Activated naive CD8-positive, alpha-beta T cell treated with anti-CD3 and anti-CD28 coated beads, Interleukin-2, amount 10 ng/mL, durations not matched to agents 7 days and 5 days (primary cell): ENCODE measurements around the gene BMERB1. TPM values are rescaled to one million over a fixed set of nuclear protein-coding genes. Genes with fewer than 3 reads are reported as not detected.
"Not testable (repeated sequence)": the region's sequence is repeated elsewhere in the genome, so short reads cannot be mapped to it uniquely, and the experiment has no call there.

Source experiments
- ATAC-seq: fragments of 150-1000 bp; cut with Tn5 transposase; one replicate; pipeline ENCODE4 v1.10.0; 2021; ENCODE audit warnings: low read depth, moderate library complexity
- POLR2A ChIA-PET: fragments of 350-600 bp; sonication (Branson Sonifier 250); formaldehyde crosslinking; loops from one replicate; lab custom pipeline; 2021; ENCODE audit warnings: antibody characterized with exemption; lab: Charles Lee
- DNase-seq: peaks from one replicate; pipeline ENCODE4 v3.0.0; 2021
- H3K27ac Mint-ChIP-seq: one replicate; pipeline ENCODE4 v1.8.0; 2022; ENCODE audit warnings: mild to moderate bottlenecking, mixed read lengths
- H3K27me3 Mint-ChIP-seq: one replicate; pipeline ENCODE4 v1.8.0; 2022; ENCODE audit warnings: mild to moderate bottlenecking, moderate library complexity, mixed read lengths
- H3K36me3 Mint-ChIP-seq: one replicate; pipeline ENCODE4 v1.8.0; 2021; ENCODE audit warnings: mild to moderate bottlenecking, mixed read lengths
- H3K4me1 Mint-ChIP-seq: one replicate; pipeline ENCODE4 v1.8.0; 2021; ENCODE audit warnings: mixed read lengths
- H3K4me3 Mint-ChIP-seq: one replicate; pipeline ENCODE4 v1.8.0; 2022; ENCODE audit warnings: mild to moderate bottlenecking, moderate library complexity, mixed read lengths
- H3K9me3 Mint-ChIP-seq: one replicate; pipeline ENCODE4 v1.8.0; 2021; ENCODE audit warnings: mixed read lengths
- total RNA-seq, 2 experiments: library from RNA; stranded (reverse); gene quantifications; one replicate each; pipeline ENCODE4 v1.2.3, GENCODE V29; 2021

The BMERB1 gene
- total RNA-seq, 2 experiments from 2014 or later = 3.7 to 4.1 TPM

- no peak overlapping the region for H3K27ac Mint-ChIP-seq
- POLR2A ChIA-PET = no interaction called here
- no peak overlapping the region for H3K4me3 Mint-ChIP-seq
- H3K36me3 Mint-ChIP-seq = peaks cover 45% of the 10 kb centered on the region
- peaks cover 5% of the 10 kb centered on the region for H3K4me1 Mint-ChIP-seq
- H3K27me3 Mint-ChIP-seq = no peaks in the 10 kb centered on the region
- no peaks in the 10 kb centered on the region for H3K9me3 Mint-ChIP-seq
- DNase-seq = no peak
- no peak for ATAC-seq
Observed at GRCh38 chr16:15598648-15599190, 164.3 kb downstream of the BMERB1 start.

- POLR2A ChIA-PET = no interaction called here
- ATAC-seq (no peak), DNase-seq (no peak)
- Mint-ChIP-seq H3K36me3 (peaks cover 46% of the 10 kb centered on the region), H3K27ac (no peak overlapping the region), H3K4me1 (peaks cover 5% of the 10 kb centered on the region), H3K4me3 (no peak overlapping the region), H3K9me3 (no peaks in the 10 kb centered on the region), H3K27me3 (no peaks in the 10 kb centered on the region)
Observed at GRCh38 chr16:15599303-15600070, 165.1 kb downstream of the BMERB1 start.

DNA sequence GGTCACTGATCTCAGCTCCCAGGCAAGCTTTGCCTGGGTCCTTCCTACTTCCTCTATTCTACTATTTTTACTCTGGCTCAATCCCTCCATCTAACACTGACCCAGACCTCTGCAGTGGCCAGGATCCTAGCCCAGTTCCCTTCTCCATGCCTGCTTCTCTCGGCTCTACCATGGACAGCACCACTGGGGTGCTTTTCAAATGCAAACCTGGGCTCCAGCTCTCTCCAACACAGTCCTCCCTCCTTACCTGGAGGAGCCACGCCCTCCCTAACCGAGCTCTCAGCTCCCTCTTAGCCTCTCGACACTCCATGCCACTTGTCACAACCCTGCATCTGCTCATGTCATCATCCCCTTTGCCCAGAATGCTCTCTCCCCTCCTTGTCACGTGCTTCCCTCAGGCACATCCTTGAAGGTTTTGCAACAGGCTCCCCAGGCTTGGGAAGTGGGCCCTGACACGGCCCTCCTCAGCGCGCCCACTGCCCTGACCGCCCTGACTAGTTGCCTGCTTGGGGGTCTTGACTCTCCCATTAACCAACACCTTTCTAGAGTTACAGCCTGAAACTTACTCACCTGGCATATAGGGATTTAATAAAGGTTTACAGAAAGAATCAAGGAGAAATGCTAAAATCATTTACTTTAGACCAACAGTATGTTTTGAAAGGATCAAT, 167.0 kb downstream of the BMERB1 start:
- ATAC-seq (no peak), DNase-seq (no peak)
- Mint-ChIP-seq H3K4me1 (peaks cover 9% of the 10 kb centered on the region), H3K27me3 (no peaks in the 10 kb centered on the region), H3K9me3 (no peaks in the 10 kb centered on the region), H3K4me3 (no peak overlapping the region), H3K36me3 (peaks cover 41% of the 10 kb centered on the region), H3K27ac (no peak overlapping the region)
- POLR2A ChIA-PET = interaction anchor here (1.1 kb wide), 1 partner anchor 41 kb away, joined by 3 read pairs; the partner anchor contains the start of gene MARF1

DNA sequence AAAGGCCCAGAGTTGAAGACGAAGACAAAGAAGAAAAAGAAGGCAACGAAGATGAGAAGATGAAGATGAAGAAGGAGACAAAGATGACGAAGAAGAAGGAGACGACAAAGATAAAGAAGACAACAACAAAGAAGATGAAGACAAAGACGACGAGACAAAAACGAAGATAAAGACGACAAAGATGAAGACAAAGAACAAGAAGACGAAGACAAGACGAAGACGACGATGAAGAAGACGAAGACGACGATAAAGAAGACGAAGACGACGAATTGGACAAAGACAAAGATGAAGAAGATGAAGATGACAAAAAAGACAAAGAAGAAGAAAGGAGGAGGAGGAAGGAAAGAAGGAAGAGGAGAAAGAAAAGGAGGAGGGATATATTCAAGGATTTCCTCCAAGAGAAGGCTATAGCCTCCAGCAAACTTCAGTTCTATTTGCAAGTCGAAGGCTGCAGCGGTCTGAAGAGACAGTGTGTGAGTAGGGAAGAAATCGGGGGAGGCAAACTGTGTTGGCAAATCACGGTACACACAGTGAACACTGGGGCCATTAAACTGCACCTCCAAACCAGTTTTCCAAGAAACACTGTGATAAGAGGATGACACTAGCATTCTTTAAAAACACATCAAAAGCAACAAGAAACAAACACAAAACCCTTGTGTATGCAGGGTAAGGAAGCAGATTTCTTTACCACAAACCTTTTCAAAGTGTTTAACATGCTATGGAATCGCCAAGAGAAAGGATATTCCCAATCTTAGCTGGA, 168.1 kb downstream of the BMERB1 start:
- Mint-ChIP-seq H3K4me3 (no peak overlapping the region), H3K27me3 (no peaks in the 10 kb centered on the region), H3K27ac (peak overlapping the region; percentile 35), H3K9me3 (no peaks in the 10 kb centered on the region), H3K4me1 (peaks cover 13% of the 10 kb centered on the region), H3K36me3 (peaks cover 46% of the 10 kb centered on the region)
- DNase-seq (no peak), ATAC-seq (no peak)
- POLR2A ChIA-PET = no interaction called here

- POLR2A ChIA-PET = no interaction called here
Observed at GRCh38 chr16:15604460-15605440, 170.4 kb downstream of the BMERB1 start.

DNA sequence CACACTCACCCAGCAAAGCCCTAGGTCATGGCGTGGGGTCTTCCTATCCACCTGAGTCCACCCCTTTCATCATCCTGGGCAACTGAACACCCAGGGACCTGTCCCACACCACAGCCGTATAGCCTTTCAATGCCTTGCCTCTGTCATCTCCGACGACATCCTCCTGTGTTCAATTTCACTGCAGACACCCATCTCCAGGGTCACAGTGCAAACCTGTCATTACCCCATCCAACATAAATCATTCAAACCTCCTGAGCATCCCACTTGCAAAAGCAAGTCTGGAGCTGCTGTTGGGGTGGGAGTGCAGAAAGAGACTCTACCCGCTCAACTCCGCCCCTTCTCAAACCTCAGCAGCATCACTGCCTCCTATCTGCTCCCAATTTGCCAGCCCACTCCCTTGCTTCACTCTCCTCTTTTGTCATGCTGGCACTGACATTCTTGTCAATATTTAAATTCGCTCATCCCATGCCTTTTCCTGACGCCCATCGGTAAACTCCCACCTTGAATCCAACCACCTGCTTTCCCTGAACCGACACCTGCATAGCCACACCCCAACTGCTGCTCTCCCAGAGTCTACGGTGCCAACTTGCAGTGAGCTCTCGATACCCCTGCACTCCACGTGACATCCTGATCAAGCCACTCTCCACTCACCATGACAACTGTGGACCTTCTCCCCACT, 171.6 kb downstream of the BMERB1 start:
- ATAC-seq = no peak
- Mint-ChIP-seq H3K4me3 (peak overlapping the region; percentile 4), H3K4me1 (peaks cover 11% of the 10 kb centered on the region), H3K27ac (peak overlapping the region; percentile 64), H3K27me3 (no peaks in the 10 kb centered on the region), H3K9me3 (no peaks in the 10 kb centered on the region), H3K36me3 (peaks cover 51% of the 10 kb centered on the region)
- DNase-seq = no peak
- POLR2A ChIA-PET = no interaction called here

More at GRCh38 chr16:15604460-15605440, 170.4 kb downstream of the BMERB1 start:
- no peak overlapping the region for H3K4me3 Mint-ChIP-seq
- H3K36me3 Mint-ChIP-seq = peaks cover 49% of the 10 kb centered on the region
- DNase-seq (no peak), ATAC-seq (no peak)
- peaks cover 11% of the 10 kb centered on the region for H3K4me1 Mint-ChIP-seq
- peak overlapping the region; percentile 50 for H3K27ac Mint-ChIP-seq
- no peaks in the 10 kb centered on the region for H3K27me3 Mint-ChIP-seq
- no peaks in the 10 kb centered on the region for H3K9me3 Mint-ChIP-seq

- Mint-ChIP-seq H3K36me3 (peaks cover 47% of the 10 kb centered on the region), H3K4me1 (peaks cover 11% of the 10 kb centered on the region), H3K27me3 (no peaks in the 10 kb centered on the region), H3K27ac (peak overlapping the region; percentile 64), H3K4me3 (peak overlapping the region; percentile 4), H3K9me3 (no peaks in the 10 kb centered on the region)
- DNase-seq (no peak), ATAC-seq (no peak)
- POLR2A ChIA-PET = no interaction called here
Observed at GRCh38 chr16:15606518-15607220, 172.3 kb downstream of the BMERB1 start.

- H3K4me3 Mint-ChIP-seq, POLR2A ChIA-PET, H3K9me3 Mint-ChIP-seq, H3K27me3 Mint-ChIP-seq, ATAC-seq, DNase-seq: not testable (repeated sequence)
- H3K4me1 Mint-ChIP-seq = peaks cover 11% of the 10 kb centered on the region
- H3K36me3 Mint-ChIP-seq = peaks cover 46% of the 10 kb centered on the region
- peak overlapping the region; percentile 64 for H3K27ac Mint-ChIP-seq
Observed at GRCh38 chr16:15607221-15607699, 172.9 kb downstream of the BMERB1 start.

GRCh38 chr16:15607700-15608396, 173.5 kb downstream of the BMERB1 start:
- POLR2A ChIA-PET = no interaction called here
- no peak for DNase-seq
- H3K36me3 Mint-ChIP-seq = peaks cover 45% of the 10 kb centered on the region
- no peak overlapping the region for H3K4me3 Mint-ChIP-seq
- peaks cover 11% of the 10 kb centered on the region for H3K4me1 Mint-ChIP-seq
- H3K27ac Mint-ChIP-seq = no peak overlapping the region
- no peaks in the 10 kb centered on the region for H3K27me3 Mint-ChIP-seq
- ATAC-seq = no peak
- H3K9me3 Mint-ChIP-seq = no peaks in the 10 kb centered on the region

- POLR2A ChIA-PET = no interaction called here
- no peak for DNase-seq
- no peak overlapping the region for H3K4me3 Mint-ChIP-seq
- peaks cover 11% of the 10 kb centered on the region for H3K4me1 Mint-ChIP-seq
- H3K36me3 Mint-ChIP-seq = peaks cover 40% of the 10 kb centered on the region
- H3K9me3 Mint-ChIP-seq = no peaks in the 10 kb centered on the region
- no peak overlapping the region for H3K27ac Mint-ChIP-seq
- no peak for ATAC-seq
- H3K27me3 Mint-ChIP-seq = no peaks in the 10 kb centered on the region
Observed at GRCh38 chr16:15608398-15609285, 174.3 kb downstream of the BMERB1 start.
